Glomerular visceral epithelial cell (primary cell): Measurements from ENCODE around the gene HIF3A.
"Not testable (repeated sequence)": the region's sequence is repeated elsewhere in the genome, so short reads cannot be mapped to it uniquely, and the experiment has no call there.

Experiments
- DNase-seq: peaks from one replicate; pipeline ENCODE4 v3.0.0-alpha.2; 2016; ENCODE audit errors: extremely low spot score

The HIF3A gene

GRCh38 chr19:46294494-46294893, 2.3 kb upstream of the HIF3A start:
- no peak for DNase-seq

- no peak for DNase-seq
Observed at GRCh38 chr19:46295401-46296201, 1.2 kb upstream of the HIF3A start.

- DNase-seq = no peak
Observed at GRCh38 chr19:46296202-46296480, 701 bp upstream of the HIF3A start.

- no peak for DNase-seq
Observed at GRCh38 chr19:46297700-46298478, 1.0 kb downstream of the HIF3A start.

GRCh38 chr19:46298479-46299003, 1.7 kb downstream of the HIF3A start:
- no peak for DNase-seq

GRCh38 chr19:46299004-46299509, 2.2 kb downstream of the HIF3A start:
- peak; percentile 92 for DNase-seq

GRCh38 chr19:46299695-46300094, 2.9 kb downstream of the HIF3A start:
- DNase-seq = peak; percentile 46

- DNase-seq = no peak
Observed at GRCh38 chr19:46303322-46303690, 6.5 kb downstream of the HIF3A start.

GRCh38 chr19:46303691-46304397, 7.0 kb downstream of the HIF3A start:
- no peak for DNase-seq

- no peak for DNase-seq
Observed at GRCh38 chr19:46306501-46306900, 9.7 kb downstream of the HIF3A start.

GRCh38 chr19:46308510-46308909, 11.7 kb downstream of the HIF3A start:
- no peak for DNase-seq

GRCh38 chr19:46309056-46309455, 12.2 kb downstream of the HIF3A start:
- DNase-seq = no peak

- DNase-seq = no peak
Observed at GRCh38 chr19:46311444-46311843, 14.6 kb downstream of the HIF3A start.

GRCh38 chr19:46313540-46314469, 17.0 kb downstream of the HIF3A start:
- not testable (repeated sequence) for DNase-seq

- DNase-seq = no peak
Observed at GRCh38 chr19:46317339-46317738, 20.5 kb downstream of the HIF3A start.

GRCh38 chr19:46319613-46320012, 22.8 kb downstream of the HIF3A start:
- no peak for DNase-seq

- no peak for DNase-seq
Observed at GRCh38 chr19:46320559-46320958, 23.7 kb downstream of the HIF3A start.

- no peak for DNase-seq
Observed at GRCh38 chr19:46321653-46322052, 24.8 kb downstream of the HIF3A start.

GRCh38 chr19:46323227-46323626, 26.4 kb downstream of the HIF3A start:
- DNase-seq = not testable (repeated sequence)

GRCh38 chr19:46324277-46324676, 27.4 kb downstream of the HIF3A start:
- no peak for DNase-seq

GRCh38 chr19:46326608-46327007, 29.8 kb downstream of the HIF3A start:
- DNase-seq = no peak
